Neural progenitor cell (in vitro differentiated cells): ENCODE measurements around the gene EFNA5.

ENCODE experiments used
- CTCF ChIP-seq: fragments of 200-600 bp; sonication (generic); IDR thresholded peaks from 2 replicates; pipeline ENCODE4 v1.5.1; 2017; ENCODE audit warnings: antibody characterized with exemption, mild to moderate bottlenecking
- EZH2 ChIP-seq: fragments of 200-600 bp; sonication (generic); IDR thresholded peaks from 2 replicates; pipeline ENCODE4 v1.6.1; 2017; ENCODE audit warnings: antibody characterized with exemption, mild to moderate bottlenecking, moderate library complexity
- EZH2phosphoT487 ChIP-seq: fragments of 200-600 bp; sonication (generic); IDR thresholded peaks from 2 replicates; pipeline ENCODE4 v1.6.1; 2017; ENCODE audit warnings: antibody characterized with exemption

- TF ChIP-seq CTCF (no peak), EZH2phosphoT487 (no peak), EZH2 (no peak)
These were observed 138.4 kb downstream of the EFNA5 start for GRCh38 chr5:107532169-107532878.
